AG04450 (cell line): Measurements from ENCODE around the gene MTMR10. TPM values are rescaled to one million over a fixed set of nuclear protein-coding genes. Genes with fewer than 3 reads are reported as not detected.

Experiments
- CTCF ChIA-PET: fragments of 300-600, 350-600 bp; formaldehyde crosslinking; extraction: SDS; loops from one replicate; lab custom pipeline; 2022; ENCODE audit warnings: antibody characterized with exemption, inconsistent platforms; lab: Charles Lee
- POLR2A ChIA-PET: fragments of 350-600 bp; formaldehyde crosslinking; extraction: SDS; loops from one replicate; lab custom pipeline; 2021; ENCODE audit warnings: antibody characterized with exemption, inconsistent platforms; lab: Yijun Ruan, JAX
- DNase-seq: peaks from one replicate; pipeline ENCODE4 v3.0.0-alpha.2; 2011; ENCODE audit warnings: low read depth, low spot score
- H3K27ac ChIP-seq: one replicate; pipeline ENCODE4 v1.5.1; 2012; ENCODE audit warnings: low read depth, low read length, control low read depth
- H3K27me3 ChIP-seq: one replicate; pipeline ENCODE4 v1.6.0; 2012; ENCODE audit warnings: low read length; ENCODE audit not compliant: control insufficient read depth, insufficient read depth
- H3K4me3 ChIP-seq: 2 replicates; pipeline ENCODE4 v1.5.1; 2011; ENCODE audit warnings: mild to moderate bottlenecking, low read depth, low read length, control low read depth
- H3K9me3 ChIP-seq: 2 replicates; pipeline ENCODE4 v1.5.1; 2012; ENCODE audit warnings: low read length; ENCODE audit not compliant: control insufficient read depth, insufficient read depth
- CTCF ChIP-seq: IDR thresholded peaks from 2 replicates; pipeline ENCODE4 v1.5.1; 2011; ENCODE audit warnings: low read depth, low read length, control low read depth, inconsistent platforms
- polyA plus RNA-seq: library from polyadenylated mRNA; depleted of rRNA; stranded (reverse); fragments of >200 nt; gene quantifications from 2 replicates; pipeline ENCODE4 v1.2.3, GENCODE V29; 2011

Gene MTMR10
- polyA plus RNA-seq, 1 experiment, result 17.7 TPM

- Histone ChIP-seq H3K27ac (no peak overlapping the region), H3K27me3 (no peaks in the 10 kb centered on the region), H3K9me3 (peaks cover 7% of the 10 kb centered on the region; the same call in 1 of the 2 replicates), H3K4me3 (no peak overlapping the region)
- no peak for TF ChIP-seq CTCF
- ChIA-PET CTCF (no interaction called here), POLR2A (no interaction called here)
- no peak for DNase-seq
These were observed 36.6 kb upstream of the MTMR10 start for GRCh38 chr15:31027910-31028578.

GRCh38 chr15:31025996-31026395 lies 34.6 kb upstream of the MTMR10 start:
- Histone ChIP-seq H3K4me3 (no peak overlapping the region), H3K9me3 (peaks cover 7% of the 10 kb centered on the region; the same call in 1 of the 2 replicates), H3K27me3 (no peaks in the 10 kb centered on the region), H3K27ac (no peak overlapping the region)
- ChIA-PET CTCF (interaction anchor here (1.5 kb wide), 1 partner anchor 20 kb away, joined by 3 read pairs; no protein-coding TSS in a partner anchor), POLR2A (no interaction called here)
- no peak for DNase-seq
- no peak for TF ChIP-seq CTCF

- POLR2A ChIA-PET, result interaction anchor here (1.0 kb wide), 1 partner anchor 8 kb away, joined by 5 read pairs; no protein-coding TSS in a partner anchor
- no peak for TF ChIP-seq CTCF
- H3K27me3 ChIP-seq, result no peaks in the 10 kb centered on the region
- CTCF ChIA-PET, result interaction anchor here (1.4 to 1.6 kb wide), 3 partner anchors 19 to 104 kb away, joined by 3 to 5 read pairs (median 3); no protein-coding TSS in a partner anchor
- DNase-seq, result no peak
- H3K4me3 ChIP-seq, result no peak overlapping the region
- peak overlapping the region; percentile 77 for H3K27ac ChIP-seq
- peaks cover 7% of the 10 kb centered on the region; the same call in 1 of the 2 replicates for H3K9me3 ChIP-seq
These were observed 33.6 kb upstream of the MTMR10 start for GRCh38 chr15:31024979-31025378.

GRCh38 chr15:31024330-31024729 lies 32.9 kb upstream of the MTMR10 start:
- CTCF ChIA-PET, result interaction anchor here (1.4 to 1.6 kb wide), 2 partner anchors 39 to 105 kb away, joined by 3 to 5 read pairs; no protein-coding TSS in a partner anchor
- no peak overlapping the region for H3K4me3 ChIP-seq
- H3K27me3 ChIP-seq, result no peaks in the 10 kb centered on the region
- peak; percentile 92 for DNase-seq
- peaks cover 7% of the 10 kb centered on the region; the same call in 1 of the 2 replicates for H3K9me3 ChIP-seq
- H3K27ac ChIP-seq, result peak overlapping the region; percentile 82
- TF ChIP-seq CTCF, result no peak
- POLR2A ChIA-PET, result interaction anchor here (0.6 to 1.0 kb wide), 2 partner anchors 9 to 16 kb away, joined by 4 to 5 read pairs; no protein-coding TSS in a partner anchor

- H3K9me3 ChIP-seq, result peaks cover 7% of the 10 kb centered on the region; the same call in 1 of the 2 replicates
- TF ChIP-seq CTCF, result no peak
- POLR2A ChIA-PET, result interaction anchor here (0.6 to 1.0 kb wide), 2 partner anchors 9 to 16 kb away, joined by 4 to 5 read pairs; no protein-coding TSS in a partner anchor
- DNase-seq, result no peak
- CTCF ChIA-PET, result interaction anchor here (0.6 to 1.6 kb wide), 3 partner anchors 39 to 105 kb away, joined by 3 to 5 read pairs (median 4); no protein-coding TSS in a partner anchor
- H3K27me3 ChIP-seq, result no peaks in the 10 kb centered on the region
- H3K4me3 ChIP-seq, result no peak overlapping the region
- peak overlapping the region; percentile 82 for H3K27ac ChIP-seq
These were observed 32.4 kb upstream of the MTMR10 start for GRCh38 chr15:31023841-31024240.
